HepG2 (cell line): ENCODE measurements around the gene PACSIN1. TPM values are rescaled to one million over a fixed set of nuclear protein-coding genes. Genes with fewer than 3 reads are reported as not detected.

Experiments used
- ATAC-seq: fragments of 200-7000 bp; cut with Tn5 transposase; 3 replicates; pipeline ENCODE4 v1.9.1; 2020; ENCODE audit warnings: mild to moderate bottlenecking, moderate library complexity
- BruUV-seq: library from RNA; stranded (reverse); fragments of 400-500 nt; replicated peaks from 2 replicates; lab custom pipeline; 2021; lab: Mats Ljungman, UMichigan
- CTCF ChIA-PET: fragments of 300-600 bp; formaldehyde crosslinking; extraction: SDS; loops from one replicate; lab custom pipeline; 2021; ENCODE audit warnings: low total read pairs, inconsistent platforms, low intra/inter-chr PET ratio; lab: Yijun Ruan, JAX
- POLR2A ChIA-PET: fragments of 350-600 bp; sonication (Branson Sonifier 250); formaldehyde crosslinking; loops from one replicate; lab custom pipeline; 2020; ENCODE audit warnings: antibody characterized with exemption, inconsistent platforms; lab: Yijun Ruan, JAX
- DNase-seq: peaks from one replicate; pipeline ENCODE4 v3.0.0-alpha.2; 2015; ENCODE audit warnings: low spot score
- FAIRE-seq: peaks from 3 replicates; lab custom pipeline; 2011; peaks lifted over from hg19 to GRCh38; lab: Jason Lieb, UNC
- H2AFZ ChIP-seq: one replicate; pipeline ENCODE4 v1.6.1; 2011; ENCODE audit warnings: low read length, inconsistent platforms
- H3K27ac ChIP-seq: fragments of 300-600 bp; 3 replicates; pipeline ENCODE4 v1.8.0; 2011; ENCODE audit warnings: mixed run types, mild to moderate bottlenecking, mixed read lengths, low read length, inconsistent platforms; ENCODE audit not compliant: insufficient read depth; ENCODE audit errors: extremely low read length
- H3K27me3 ChIP-seq, 2 experiments: fragments of 200-600 bp in 1 of 2; 2 replicates in 1 of 2; 3 replicates in 1 of 2; pipeline versions ENCODE4 v1.6.0 to v1.8.0; 2011; ENCODE audit warnings: low read length in 2 of 2, mild to moderate bottlenecking in 2 of 2, moderate library complexity in 2 of 2, inconsistent platforms in 1 of 2; ENCODE audit not compliant: insufficient read depth in 2 of 2, control insufficient read depth in 1 of 2
- H3K36me3 ChIP-seq, 2 experiments: fragments of 200-600 bp in 1 of 2; replicated peaks in 1 of 2; 2 replicates in 1 of 2; 3 replicates in 1 of 2; pipeline versions ENCODE4 v1.5.1 to v1.8.0; 2011; ENCODE audit warnings: low read length in 2 of 2, inconsistent platforms in 1 of 2; ENCODE audit not compliant: insufficient read depth in 2 of 2, control insufficient read depth in 1 of 2
- H3K4me1 ChIP-seq: 2 replicates; pipeline ENCODE4 v1.5.1; 2012; ENCODE audit warnings: low read length, inconsistent platforms; ENCODE audit not compliant: insufficient read depth
- H3K4me2 ChIP-seq: 2 replicates; pipeline ENCODE4 v1.6.0; 2011; ENCODE audit warnings: low read depth, low read length, inconsistent platforms
- H3K4me3 ChIP-seq, 3 experiments: fragments of 200-600 bp in 1 of 3; sonication (generic), shearing (Covaris generic) in 1 of 3; replicated peaks in 1 of 3; 2 replicates each; pipeline ENCODE4 v1.5.1; 2011 to 2016; ENCODE audit warnings: low read length in 3 of 3, inconsistent platforms in 2 of 3, low read depth in 2 of 3, mild to moderate bottlenecking in 2 of 3, control low read depth in 1 of 3, mixed read lengths in 1 of 3; ENCODE audit not compliant: insufficient read depth in 1 of 3
- H3K79me2 ChIP-seq: one replicate; pipeline ENCODE4 v1.6.1; 2011; ENCODE audit warnings: low read length, inconsistent platforms; ENCODE audit not compliant: insufficient read depth
- H3K9ac ChIP-seq: 2 replicates; pipeline ENCODE4 v1.6.0; 2011; ENCODE audit warnings: mild to moderate bottlenecking, low read depth, low read length, inconsistent platforms; ENCODE audit not compliant: insufficient read depth
- H3K9me3 ChIP-seq: 2 replicates; pipeline ENCODE4 v1.5.1; 2012; ENCODE audit warnings: mild to moderate bottlenecking, low read length
- H4K20me1 ChIP-seq: 2 replicates; pipeline ENCODE4 v1.6.0; 2011; ENCODE audit warnings: inconsistent platforms, mild to moderate bottlenecking, low read length, moderate library complexity; ENCODE audit not compliant: insufficient read depth
- CENPT ChIP-seq: sonication (generic); formaldehyde crosslinking; IDR thresholded peaks from 2 replicates; pipeline ENCODE4 v1.8.0; 2022; ENCODE audit warnings: low read depth, mild to moderate bottlenecking, moderate library complexity, missing genetic modification reagents
- GFI1 ChIP-seq: sonication (generic); formaldehyde crosslinking; IDR thresholded peaks from 2 replicates; pipeline ENCODE4 v1.5.0; 2020; ENCODE audit warnings: missing genetic modification reagents, mild to moderate bottlenecking, borderline replicate concordance
- KLF9 ChIP-seq: IDR thresholded peaks from 2 replicates; pipeline ENCODE4 v1.6.1; 2016; ENCODE audit warnings: low read depth
- MAFG ChIP-seq: sonication (generic); formaldehyde crosslinking; IDR thresholded peaks from 2 replicates; pipeline ENCODE4 v1.5.1; 2020; ENCODE audit warnings: mild to moderate bottlenecking, missing genetic modification reagents
- MTA3 ChIP-seq: sonication (generic); formaldehyde crosslinking; IDR thresholded peaks from 2 replicates; pipeline ENCODE4 v1.4.0; 2020; ENCODE audit warnings: missing genetic modification reagents
- SNAPC2 ChIP-seq: sonication (generic); formaldehyde crosslinking; IDR thresholded peaks from 2 replicates; pipeline ENCODE4 v1.8.1; 2022; ENCODE audit warnings: mild to moderate bottlenecking, missing genetic modification reagents
- WGBS: methylation state at CpG from one replicate; pipeline ENCODE4 v1.1.6; 2017; ENCODE audit warnings: low lambda C conversion rate; 5-methylcytosine and 5-hydroxymethylcytosine counted together
- in situ Hi-C: cut with HindIII; loops from 2 replicates; pipeline ENCODE4 v1.10.0; 2017; ENCODE audit warnings: low pct_unique_long_range_greater_than_20kb; ENCODE audit not compliant: extremely low pct_ligation_motif_present
- intact Hi-C: fragments of 100-400 bp; cut with micrococcal nuclease; formaldehyde crosslinking; loops from one replicate; pipeline ENCODE4 v1.10.0; 2022; ENCODE audit not compliant: unreplicated experiment
- polyA plus RNA-seq, 8 experiments: library from polyadenylated mRNA; depleted of rRNA in 3 of 8; stranded (reverse) in 7 of 8; unstranded in 1 of 8; fragments of >200 nt; fragmentation: Illumina TruSeq in 4 of 8; extraction: Trizol in 4 of 8; gene quantifications; 2 replicates each; pipeline versions ENCODE4 v1.2.1 to v1.2.3, GENCODE V29; 2011 to 2016; ENCODE audit warnings: low read depth in 4 of 8, missing spikeins in 1 of 8, mixed read lengths in 1 of 8; ENCODE audit not compliant: insufficient read depth in 1 of 8
- total RNA-seq, 5 experiments: library from RNA; depleted of rRNA; stranded (reverse); fragments of >200 nt; fragmentation: Illumina TruSeq; extraction: Trizol; gene quantifications; 2 replicates each; pipeline ENCODE4 v1.2.3, GENCODE V29; 2016; ENCODE audit warnings: low read depth in 1 of 5

The PACSIN1 gene
- total and polyA plus RNA-seq, 2 of the 13 experiments (the other 11 are each of a cell fraction or from before 2014, with no cell fraction given), result not detected

DNA sequence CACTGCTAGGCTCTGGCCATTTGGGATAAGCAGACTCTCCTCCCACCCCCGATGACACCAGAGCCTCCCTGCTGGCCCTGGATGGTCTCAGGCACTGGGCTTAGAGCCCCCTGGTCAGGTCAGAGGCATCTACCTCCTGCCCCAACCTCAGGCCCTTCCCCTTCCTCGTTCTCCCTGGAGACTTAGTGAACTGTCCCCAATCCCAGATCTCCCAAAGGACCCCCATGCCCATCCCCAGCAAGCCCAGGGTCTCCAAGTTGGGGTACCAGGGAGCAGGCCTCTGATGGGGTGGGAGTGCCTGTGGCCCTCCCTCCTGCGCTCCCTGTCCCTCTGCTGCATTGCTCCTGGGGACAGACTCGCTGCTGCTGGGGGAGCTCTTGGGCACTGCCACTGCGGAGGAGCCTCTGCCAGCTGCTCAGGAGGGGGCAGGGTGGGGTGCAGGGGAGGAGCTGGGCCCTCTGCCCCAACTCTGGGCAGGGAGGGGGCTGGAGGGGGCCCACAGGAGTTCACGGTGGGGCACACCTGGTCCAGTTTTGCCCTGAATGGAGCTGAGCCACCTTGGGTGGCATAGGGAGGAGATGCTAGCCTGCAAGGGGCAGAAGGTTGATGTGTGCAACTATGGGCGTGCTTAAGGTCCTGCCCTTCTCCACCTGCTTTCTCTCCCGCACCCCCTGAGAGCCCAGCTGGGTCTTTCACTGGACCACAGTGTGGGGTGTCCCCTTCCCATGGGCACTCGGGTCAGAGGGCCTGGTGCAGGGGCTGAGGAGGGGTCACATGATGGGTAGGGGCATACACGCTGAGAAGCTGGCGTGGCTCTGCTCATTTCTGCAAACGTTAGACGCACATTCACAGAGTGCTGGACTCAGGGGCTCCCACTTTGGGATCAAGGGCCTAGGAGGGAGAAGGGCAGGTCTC lies 49.9 kb downstream of the PACSIN1 start:
- FAIRE-seq, result no peak
- Histone ChIP-seq H3K4me3 (no peak overlapping the region), H3K79me2 (no peaks in the 10 kb centered on the region), H3K4me2 (no peak overlapping the region), H3K36me3 (no peaks in the 10 kb centered on the region), H3K4me1 (no peaks in the 10 kb centered on the region), H3K27ac (no peak overlapping the region), H3K27me3 (peaks cover 4 to 67% of the 10 kb centered on the region in 2 experiments; a peak in 4 of 5 replicates), H2AFZ (no peak overlapping the region), H4K20me1 (no peaks in the 10 kb centered on the region), H3K9me3 (no peaks in the 10 kb centered on the region), H3K9ac (no peak overlapping the region)
- WGBS, result 23% methylated on average over 10 of the region's 13 CpGs
- no peak for ATAC-seq
- TF ChIP-seq CENPT (CRISPR knock-in tag) (no peak), GFI1 (CRISPR knock-in tag) (no peak)
- ChIA-PET POLR2A (no interaction called here), CTCF (no interaction called here)
- in situ Hi-C loops, result no loop called here
- no TSS peak for BruUV-seq
- DNase-seq, result no peak
- intact Hi-C loops, result no loop called here

DNA sequence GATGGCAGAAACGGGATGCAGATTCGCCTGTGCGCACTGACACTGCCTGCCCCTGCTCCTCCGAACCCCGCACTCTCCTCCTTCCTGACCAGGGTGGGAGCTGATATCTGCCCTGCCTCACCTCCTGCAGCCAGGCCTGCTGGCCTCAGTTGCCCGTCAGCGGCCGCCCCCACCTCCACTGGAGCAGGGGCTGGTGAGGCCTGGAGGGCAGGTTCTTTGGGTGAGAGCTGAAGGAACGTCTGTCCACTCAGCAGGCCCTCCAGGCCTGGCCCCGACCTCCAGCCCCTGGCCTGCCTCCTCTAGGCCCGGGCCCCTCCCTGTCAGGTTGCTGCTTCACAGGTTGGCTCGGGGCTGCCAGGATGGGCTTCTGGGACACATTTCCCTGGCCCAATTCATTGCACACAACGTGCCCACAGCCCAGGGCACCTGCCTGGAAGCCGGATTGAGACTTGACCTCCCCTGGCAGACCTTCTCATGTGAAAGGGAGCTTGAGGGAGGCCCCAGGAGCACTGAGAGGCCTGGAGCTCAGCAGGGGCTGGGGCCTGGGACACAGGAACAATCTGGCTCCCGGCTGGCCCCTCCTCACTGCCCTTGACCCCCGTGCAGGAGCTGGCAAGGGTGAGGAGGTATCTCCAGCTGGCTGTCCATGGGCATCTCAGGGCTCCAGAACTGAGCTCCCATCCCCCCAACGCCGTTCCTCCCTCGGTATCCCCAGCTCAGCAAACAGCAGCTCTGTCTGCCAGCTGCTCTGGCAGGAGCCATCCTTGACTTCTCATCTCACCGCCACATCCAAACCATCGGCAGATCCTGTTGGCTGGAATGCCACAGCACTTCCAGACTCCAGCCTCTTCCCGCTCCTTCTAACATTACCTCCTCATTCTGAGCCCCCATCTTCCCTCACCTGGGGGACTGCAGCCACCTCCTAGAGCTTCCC lies 50.8 kb downstream of the PACSIN1 start:
- intact Hi-C loops, result no loop called here
- FAIRE-seq, result no peak
- Histone ChIP-seq H3K4me3 (no peak overlapping the region), H4K20me1 (no peaks in the 10 kb centered on the region), H3K27me3 (peaks cover 4 to 67% of the 10 kb centered on the region in 2 experiments; a peak in 4 of 5 replicates), H2AFZ (no peak overlapping the region), H3K27ac (no peak overlapping the region), H3K4me1 (no peaks in the 10 kb centered on the region), H3K9me3 (no peaks in the 10 kb centered on the region), H3K4me2 (no peak overlapping the region), H3K36me3 (no peaks in the 10 kb centered on the region), H3K79me2 (no peaks in the 10 kb centered on the region), H3K9ac (no peak overlapping the region)
- in situ Hi-C loops, result no loop called here
- WGBS, result 26% methylated on average over 16 of the region's 22 CpGs
- TF ChIP-seq MTA3 (CRISPR knock-in tag), result no peak
- no peak for TF ChIP-seq MAFG
- no peak for TF ChIP-seq SNAPC2 (CRISPR knock-in tag)
- TF ChIP-seq KLF9, result no peak
- ChIA-PET POLR2A (interaction anchor here (0.6 kb wide), 1 partner anchor 227 kb away, joined by 4 read pairs; no protein-coding TSS in a partner anchor), CTCF (no interaction called here)
- no TSS peak for BruUV-seq
- no peak for ATAC-seq
- no peak for DNase-seq
